ENCODE measurements around the gene RNF224. TPM values are rescaled to one million over a fixed set of nuclear protein-coding genes. Genes with fewer than 3 reads are reported as not detected.

Gene RNF224
- total and polyA plus RNA-seq, 4 experiments from 2014 or later: not detected

GRCh38 chr9:137191691-137192447, 35.4 kb upstream of the RNF224 start:
- no peak for DNase-seq
- H3K27me3 Mint-ChIP-seq: no peaks in the 10 kb centered on the region
- peak overlapping the region in 1 of 7 donors; percentile 22 for H3K27ac Mint-ChIP-seq
- no peak overlapping the region for H3K27ac ChIP-seq (ENCODE audit: low read depth, low read length)
- peaks cover 6% of the 10 kb centered on the region for H3K36me3 ChIP-seq (ENCODE audit: insufficient read depth, low read length)
- ChIA-PET CTCF (ENCODE audit: partially characterized antibody) (interaction anchor here (1.4 to 1.5 kb wide), 2 partner anchors 45 to 96 kb away, joined by 3 to 4 read pairs; no protein-coding TSS in a partner anchor), POLR2A (ENCODE audit: partially characterized antibody) (interaction anchor here (1.0 to 8.9 kb wide), 3 partner anchors 11 to 62 kb away, joined by 3 to 169 read pairs (median 5); partner anchors contain the start of genes NDOR1, TMEM203 and TPRN)
- H3K4me1 ChIP-seq (ENCODE audit: insufficient read depth, low read length): peaks cover 28% of the 10 kb centered on the region
- H3K27me3 ChIP-seq (ENCODE audit: insufficient read depth, low read length): no peaks in the 10 kb centered on the region
- no peaks in the 10 kb centered on the region for H3K9me3 ChIP-seq (ENCODE audit: control insufficient read depth in 1 of 2, low read length in 2 of 2)
- H3K36me3 Mint-ChIP-seq: peaks cover 0 to 13% of the 10 kb centered on the region in 2 donors
- no peak overlapping the region for H3K4me3 Mint-ChIP-seq
- H3K9me3 Mint-ChIP-seq: peaks cover 0 to 3% (median 0%) of the 10 kb centered on the region in 8 donors
- peaks cover 12 to 34% (median 25%) of the 10 kb centered on the region in 4 donors for H3K4me1 Mint-ChIP-seq
- H3K4me3 ChIP-seq (ENCODE audit: low read length in 2 of 2): no peak overlapping the region
- intact Hi-C loops (cut with micrococcal nuclease): no loop called here

GRCh38 chr9:137192448-137192780, 34.9 kb upstream of the RNF224 start:
- intact Hi-C loops (cut with micrococcal nuclease): no loop called here
- H3K4me3 Mint-ChIP-seq: peak overlapping the region in 1 of 8 donors; percentile 15
- CTCF ChIA-PET (ENCODE audit: partially characterized antibody): interaction anchor here (1.4 to 1.5 kb wide), 2 partner anchors 45 to 96 kb away, joined by 3 to 4 read pairs; no protein-coding TSS in a partner anchor

GRCh38 chr9:137192859-137193258, 34.4 kb upstream of the RNF224 start:
- H3K27me3 Mint-ChIP-seq: no peaks in the 10 kb centered on the region

More at GRCh38 chr9:137192448-137192780, 34.9 kb upstream of the RNF224 start:
- peaks cover 11 to 29% (median 20%) of the 10 kb centered on the region in 4 donors for H3K4me1 Mint-ChIP-seq
- POLR2A ChIA-PET (ENCODE audit: partially characterized antibody): interaction anchor here (0.6 to 8.9 kb wide), 4 partner anchors 10 to 63 kb away, joined by 3 to 169 read pairs (median 4); partner anchors contain the start of genes NDOR1, TMEM203 and TPRN
- no peak for DNase-seq
- Histone ChIP-seq H3K27me3 (ENCODE audit: insufficient read depth, low read length) (no peaks in the 10 kb centered on the region), H3K27ac (ENCODE audit: low read depth, low read length) (no peak overlapping the region), H3K36me3 (ENCODE audit: insufficient read depth, low read length) (peaks cover 6% of the 10 kb centered on the region), H3K9me3 (ENCODE audit: control insufficient read depth in 1 of 2, low read length in 2 of 2) (no peaks in the 10 kb centered on the region), H3K4me3 (ENCODE audit: low read length in 2 of 2) (no peak overlapping the region), H3K4me1 (ENCODE audit: insufficient read depth, low read length) (peaks cover 23% of the 10 kb centered on the region)
- H3K27ac Mint-ChIP-seq: peak overlapping the region in 1 of 7 donors; percentile 70
- no peaks in the 10 kb centered on the region for H3K27me3 Mint-ChIP-seq
- peaks cover 0 to 13% of the 10 kb centered on the region in 2 donors for H3K36me3 Mint-ChIP-seq
- peaks cover 0 to 3% (median 0%) of the 10 kb centered on the region in 8 donors for H3K9me3 Mint-ChIP-seq

GRCh38 chr9:137193771-137194170, 33.5 kb upstream of the RNF224 start:
- H3K4me1 ChIP-seq (ENCODE audit: insufficient read depth, low read length): peaks cover 16% of the 10 kb centered on the region
- Mint-ChIP-seq H3K4me3 (no peak overlapping the region), H3K27me3 (no peaks in the 10 kb centered on the region), H3K27ac (no peak overlapping the region), H3K36me3 (peaks cover 0 to 11% of the 10 kb centered on the region in 2 donors), H3K9me3 (no peaks in the 10 kb centered on the region), H3K4me1 (peaks cover 6 to 28% (median 12%) of the 10 kb centered on the region in 4 donors)
- H3K27ac ChIP-seq (ENCODE audit: low read depth, low read length): no peak overlapping the region
- no peaks in the 10 kb centered on the region for H3K9me3 ChIP-seq (ENCODE audit: control insufficient read depth in 1 of 2, low read length in 2 of 2)
- no peak for DNase-seq
- H3K36me3 ChIP-seq (ENCODE audit: insufficient read depth, low read length): peaks cover 6% of the 10 kb centered on the region
- H3K4me3 ChIP-seq (ENCODE audit: low read length in 2 of 2): no peak overlapping the region
- POLR2A ChIA-PET (ENCODE audit: partially characterized antibody): interaction anchor here (8.9 kb wide), 1 partner anchor 9 kb away, joined by 169 read pairs; the partner anchor contains the start of genes NDOR1, TMEM203 and TPRN
- H3K27me3 ChIP-seq (ENCODE audit: insufficient read depth, low read length): no peaks in the 10 kb centered on the region
- CTCF ChIA-PET (ENCODE audit: partially characterized antibody): no interaction called here
- intact Hi-C loops (cut with micrococcal nuclease): no loop called here

More at GRCh38 chr9:137192859-137193258, 34.4 kb upstream of the RNF224 start:
- intact Hi-C loops (cut with micrococcal nuclease): no loop called here
- ChIA-PET POLR2A (ENCODE audit: partially characterized antibody) (interaction anchor here (0.6 to 8.9 kb wide), 4 partner anchors 10 to 63 kb away, joined by 3 to 169 read pairs (median 4); partner anchors contain the start of genes NDOR1, TMEM203 and TPRN), CTCF (ENCODE audit: partially characterized antibody) (interaction anchor here (1.4 to 1.5 kb wide), 2 partner anchors 44 to 97 kb away, joined by 3 to 4 read pairs; no protein-coding TSS in a partner anchor)
- peaks cover 18% of the 10 kb centered on the region for H3K4me1 ChIP-seq (ENCODE audit: insufficient read depth, low read length)
- peaks cover 6% of the 10 kb centered on the region for H3K36me3 ChIP-seq (ENCODE audit: insufficient read depth, low read length)
- H3K9me3 ChIP-seq (ENCODE audit: control insufficient read depth in 1 of 2, low read length in 2 of 2): no peaks in the 10 kb centered on the region
- H3K4me3 Mint-ChIP-seq: no peak overlapping the region
- no peak overlapping the region for H3K27ac ChIP-seq (ENCODE audit: low read depth, low read length)
- peaks cover 8 to 25% (median 16%) of the 10 kb centered on the region in 4 donors for H3K4me1 Mint-ChIP-seq
- no peak overlapping the region for H3K27ac Mint-ChIP-seq
- no peak for DNase-seq
- peaks cover 0 to 3% (median 0%) of the 10 kb centered on the region in 8 donors for H3K9me3 Mint-ChIP-seq
- no peak overlapping the region for H3K4me3 ChIP-seq (ENCODE audit: low read length in 2 of 2)
- no peaks in the 10 kb centered on the region for H3K27me3 ChIP-seq (ENCODE audit: insufficient read depth, low read length)
- peaks cover 0 to 11% of the 10 kb centered on the region in 2 donors for H3K36me3 Mint-ChIP-seq

- H3K36me3 ChIP-seq (ENCODE audit: insufficient read depth, low read length): peaks cover 6% of the 10 kb centered on the region
- H3K27me3 ChIP-seq (ENCODE audit: insufficient read depth, low read length): no peaks in the 10 kb centered on the region
- Mint-ChIP-seq H3K36me3 (peaks cover 0 to 6% of the 10 kb centered on the region in 2 donors), H3K27ac (no peak overlapping the region), H3K4me3 (no peak overlapping the region), H3K9me3 (no peaks in the 10 kb centered on the region), H3K27me3 (no peaks in the 10 kb centered on the region), H3K4me1 (peaks cover 2 to 22% (median 7%) of the 10 kb centered on the region in 4 donors)
- H3K4me1 ChIP-seq (ENCODE audit: insufficient read depth, low read length): peaks cover 17% of the 10 kb centered on the region
- no peak for DNase-seq
- H3K9me3 ChIP-seq (ENCODE audit: control insufficient read depth in 1 of 2, low read length in 2 of 2): no peaks in the 10 kb centered on the region
- intact Hi-C loops (cut with micrococcal nuclease): no loop called here
- CTCF ChIA-PET (ENCODE audit: partially characterized antibody): no interaction called here
- H3K27ac ChIP-seq (ENCODE audit: low read depth, low read length): no peak overlapping the region
- H3K4me3 ChIP-seq (ENCODE audit: low read length in 2 of 2): no peak overlapping the region
- POLR2A ChIA-PET (ENCODE audit: partially characterized antibody): no interaction called here
Observed at GRCh38 chr9:137194388-137194787, 32.9 kb upstream of the RNF224 start.

- Histone ChIP-seq H3K27ac (ENCODE audit: low read depth, low read length) (no peak overlapping the region), H3K4me3 (ENCODE audit: low read length in 2 of 2) (no peak overlapping the region), H3K36me3 (ENCODE audit: insufficient read depth, low read length) (peaks cover 4% of the 10 kb centered on the region), H3K9me3 (ENCODE audit: control insufficient read depth in 1 of 2, low read length in 2 of 2) (no peaks in the 10 kb centered on the region), H3K27me3 (ENCODE audit: insufficient read depth, low read length) (no peaks in the 10 kb centered on the region), H3K4me1 (ENCODE audit: insufficient read depth, low read length) (peaks cover 14% of the 10 kb centered on the region)
- H3K4me1 Mint-ChIP-seq: peaks cover 0 to 16% (median 2%) of the 10 kb centered on the region in 4 donors
- CTCF ChIA-PET (ENCODE audit: partially characterized antibody): no interaction called here
- H3K27me3 Mint-ChIP-seq: no peaks in the 10 kb centered on the region
- no peaks in the 10 kb centered on the region for H3K9me3 Mint-ChIP-seq
- POLR2A ChIA-PET (ENCODE audit: partially characterized antibody): interaction anchor here (1.1 kb wide), 1 partner anchor 20 kb away, joined by 3 read pairs; no protein-coding TSS in a partner anchor
- peak overlapping the region in 1 of 7 donors; percentile 41 for H3K27ac Mint-ChIP-seq
- intact Hi-C loops (cut with micrococcal nuclease): no loop called here
- peak overlapping the region in 1 of 8 donors; percentile 51 for H3K4me3 Mint-ChIP-seq
- H3K36me3 Mint-ChIP-seq: peaks cover 0 to 4% of the 10 kb centered on the region in 2 donors
- no peak for DNase-seq
Observed at GRCh38 chr9:137194909-137195308, 32.4 kb upstream of the RNF224 start.

Measured in CD4-positive, alpha-beta memory T cell (primary cell).